ENCODE data around the gene GH2.

Gene GH2

GRCh38 chr17:63840591-63841349, 41.0 kb downstream of the GH2 start:
- DNase-seq = no peak

DNA sequence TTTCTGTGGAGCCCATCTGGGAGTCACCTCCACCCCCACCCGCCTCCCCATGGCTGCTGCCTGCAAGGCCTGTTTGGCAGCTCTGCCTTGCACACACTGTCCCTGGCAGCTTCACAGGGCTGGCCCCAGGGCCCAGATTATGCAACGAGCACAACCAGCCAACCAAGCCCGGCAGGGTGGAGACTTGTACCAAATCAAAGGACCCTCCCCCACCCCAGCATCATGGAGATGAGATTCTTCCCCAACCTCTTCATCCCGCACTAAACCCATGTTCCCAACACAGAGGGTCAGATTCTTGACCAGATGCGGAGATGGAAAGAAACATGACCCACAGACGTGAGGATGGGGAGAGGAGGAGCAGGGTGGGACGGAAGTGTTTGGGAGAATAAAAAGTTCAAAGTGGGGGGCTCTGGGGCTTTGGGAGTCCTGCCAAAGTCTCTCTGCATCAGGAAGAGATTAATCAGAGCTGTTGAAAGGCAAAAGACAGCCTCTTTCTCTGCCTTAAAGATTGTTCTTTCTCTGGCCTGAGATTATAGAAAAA, 43.0 kb downstream of the GH2 start:
- no peak for DNase-seq

GRCh38 chr17:63837962-63838600, 43.7 kb downstream of the GH2 start:
- DNase-seq = no peak

GRCh38 chr17:63837480-63837879, 44.3 kb downstream of the GH2 start:
- DNase-seq = no peak

- no peak for DNase-seq
Measured at GRCh38 chr17:63836811-63837210, 44.9 kb downstream of the GH2 start.

DNA sequence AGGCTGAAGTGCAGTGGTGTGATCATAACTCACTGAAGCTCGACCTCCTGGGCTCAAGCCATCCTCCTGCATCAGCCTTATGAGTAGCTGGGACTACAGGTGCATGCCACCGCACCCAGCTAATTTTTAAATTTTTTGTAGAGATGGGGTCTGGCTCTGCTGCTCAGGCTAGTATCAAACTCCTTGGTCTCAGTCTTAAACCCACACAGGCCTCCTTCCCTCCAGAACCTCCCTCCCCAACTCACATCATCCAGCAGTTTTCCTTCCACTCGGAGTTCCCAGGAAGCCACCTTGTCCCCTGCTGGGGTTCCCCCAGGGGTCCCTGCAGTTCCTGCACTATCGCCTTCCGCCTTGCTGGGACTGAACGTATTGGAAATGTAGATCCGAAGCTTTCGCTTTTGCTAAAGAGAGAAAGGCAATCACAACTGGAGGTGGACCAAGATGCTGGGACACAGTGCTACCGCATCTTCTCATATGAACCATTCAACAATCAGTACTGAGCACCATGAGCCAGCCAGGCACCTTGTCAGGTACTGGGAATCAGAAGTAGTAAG, 46.5 kb downstream of the GH2 start:
- DNase-seq = no peak

- peak; percentile 67 to 77 for DNase-seq
Measured at GRCh38 chr17:63834431-63835166, 47.1 kb downstream of the GH2 start.

DNA sequence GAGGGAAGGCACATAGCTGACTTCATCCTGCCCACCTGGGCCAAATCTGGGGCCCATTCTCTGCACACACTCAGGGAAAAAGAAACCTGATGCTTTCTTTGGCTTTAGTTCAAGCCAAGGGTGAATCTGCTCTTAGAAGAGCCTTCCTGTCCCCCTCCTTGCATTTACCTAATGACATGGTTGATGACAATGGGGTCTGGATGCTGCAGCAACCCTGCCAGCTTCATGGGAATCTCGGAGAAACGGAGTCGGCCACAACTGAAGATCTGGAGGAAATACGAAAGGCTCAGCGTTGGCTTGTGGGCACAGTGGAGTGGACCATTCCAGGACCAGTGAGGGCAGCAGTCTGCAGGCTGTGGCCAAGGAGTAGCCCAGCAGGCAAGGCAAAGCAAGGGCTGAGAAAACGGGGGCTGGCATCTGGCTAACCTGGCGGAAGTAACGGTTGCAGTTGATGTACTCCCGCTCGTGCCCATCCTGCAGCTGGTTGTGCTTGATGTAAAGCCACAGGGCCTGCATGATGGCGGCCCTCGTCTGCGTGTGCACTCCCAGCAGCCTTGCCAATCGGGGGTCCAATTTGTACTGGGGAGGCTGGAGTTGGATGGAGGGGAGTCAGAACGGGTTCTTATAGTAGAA, 47.9 kb downstream of the GH2 start:
- no peak for DNase-seq

- no peak for DNase-seq
Measured at GRCh38 chr17:63833026-63833740, 48.6 kb downstream of the GH2 start.

DNA sequence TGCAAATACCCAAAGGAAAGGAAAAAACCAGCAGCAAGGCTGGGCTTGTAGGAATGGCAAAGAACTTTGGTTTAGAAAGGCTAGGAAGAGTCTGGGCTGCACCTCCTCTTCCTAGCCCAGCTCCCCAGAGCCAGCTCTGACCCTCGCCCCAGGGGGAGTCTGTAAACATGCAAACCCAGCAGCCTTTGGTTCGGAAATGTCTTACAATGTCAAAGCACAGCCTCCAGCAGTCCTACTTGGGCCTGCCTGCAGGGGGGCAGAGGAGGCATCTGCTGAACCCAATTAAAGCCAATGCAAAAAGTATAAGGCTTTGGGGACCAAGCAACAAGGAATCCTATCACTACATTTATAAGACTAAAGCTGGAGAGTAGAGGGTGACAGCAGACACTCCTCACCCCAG, 49.3 kb downstream of the GH2 start:
- DNase-seq = no peak

GRCh38 chr17:63832014-63832413, 49.7 kb downstream of the GH2 start:
- DNase-seq = no peak

DNA sequence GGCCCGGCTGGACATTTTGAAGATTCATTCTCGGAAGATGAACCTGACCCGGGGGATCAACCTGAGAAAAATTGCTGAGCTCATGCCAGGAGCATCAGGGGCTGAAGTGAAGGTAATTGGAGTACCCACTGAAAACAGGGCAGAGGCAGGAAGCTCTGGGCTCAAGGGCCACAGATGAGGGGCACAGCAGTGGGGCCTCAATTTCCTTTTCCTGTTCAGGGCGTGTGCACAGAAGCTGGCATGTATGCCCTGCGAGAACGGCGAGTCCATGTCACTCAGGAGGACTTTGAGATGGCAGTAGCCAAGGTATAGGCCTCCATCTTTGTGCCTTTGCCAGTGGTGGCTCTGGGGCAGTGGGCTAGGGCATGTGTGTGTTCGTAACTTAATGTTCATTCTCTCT, 50.2 kb downstream of the GH2 start:
- DNase-seq = no peak

GRCh38 chr17:63830904-63831491, 50.7 kb downstream of the GH2 start:
- DNase-seq = no peak

- no peak for DNase-seq
Measured at GRCh38 chr17:63830278-63830677, 51.5 kb downstream of the GH2 start.
